Gastroesophageal sphincter (tissue), 4 donors: ENCODE results near the gene OR12D2. TPM values are rescaled to one million over a fixed set of nuclear protein-coding genes. Genes with fewer than 3 reads are reported as not detected.
"Not testable (repeated sequence)": the region's sequence is repeated elsewhere in the genome, so short reads cannot be mapped to it uniquely, and the experiment has no call there.

ENCODE experiments used
- ATAC-seq: fragments of 150-250 bp; one replicate; pipeline ENCODE4 v1.9.1; 2016; ENCODE audit warnings: mild to moderate bottlenecking, moderate library complexity
- H3K27ac ChIP-seq, 4 donors: fragments of 200-600 bp; sonication (generic) in 3 of 4; 1 replicate in 3 of 4; 2 replicates in 1 of 4; pipeline ENCODE4 v1.5.1; 2016 to 2019
- H3K27me3 ChIP-seq: fragments of 200-600 bp; sonication (generic); one replicate; pipeline ENCODE4 v1.5.1; 2019
- H3K36me3 ChIP-seq, 2 donors: fragments of 200-600 bp; sonication (generic); one replicate each; pipeline ENCODE4 v1.5.1; 2019; ENCODE audit warnings: control low read depth in 1 of 2
- H3K4me1 ChIP-seq, 3 donors: fragments of 200-600 bp; sonication (generic); 1 replicate in 2 of 3; 2 replicates in 1 of 3; pipeline ENCODE4 v1.5.1; 2016 to 2019; ENCODE audit warnings: control low read depth in 2 of 3
- H3K4me3 ChIP-seq, 2 donors: fragments of 200-600 bp; sonication (generic); one replicate each; pipeline ENCODE4 v1.5.1; 2019; ENCODE audit warnings: mild to moderate bottlenecking in 1 of 2, moderate library complexity in 1 of 2
- H3K9me3 ChIP-seq, 3 donors: fragments of 200-600 bp; sonication (generic); one replicate each; pipeline ENCODE4 v1.5.1; 2017 to 2019; ENCODE audit warnings: control low read depth in 2 of 3
- CTCF ChIP-seq, 4 experiments: fragments of 200-600 bp in 2 of 4; fragments of 450-650 bp in 2 of 4; sonication (generic) in 1 of 4; IDR thresholded peaks; one replicate each; pipeline ENCODE4 v1.5.1; 2017 to 2019; ENCODE audit warnings: antibody characterized with exemption in 4 of 4, mild to moderate bottlenecking in 2 of 4, moderate library complexity in 2 of 4
- EP300 ChIP-seq: sonication (generic); formaldehyde crosslinking; IDR thresholded peaks from one replicate; pipeline ENCODE4 v1.6.1; 2017; ENCODE audit warnings: antibody characterized with exemption, mild to moderate bottlenecking
- POLR2A ChIP-seq, 2 donors: fragments of 450-650 bp; IDR thresholded peaks; one replicate each; pipeline ENCODE4 v1.6.1; 2017; ENCODE audit warnings: antibody characterized with exemption in 2 of 2, mild to moderate bottlenecking in 2 of 2, moderate library complexity in 1 of 2
- POLR2AphosphoS5 ChIP-seq: sonication (generic); formaldehyde crosslinking; IDR thresholded peaks from one replicate; pipeline ENCODE4 v1.6.1; 2017; ENCODE audit warnings: antibody characterized with exemption
- WGBS, 2 donors: methylation state at CpG; one replicate each; pipeline ENCODE4 v1.1.5; 2018; ENCODE audit warnings: low coverage in 1 of 2; 5-methylcytosine and 5-hydroxymethylcytosine counted together
- total RNA-seq, 4 donors: library from RNA; depleted of rRNA; stranded (reverse); fragments of >200 nt; gene quantifications; one replicate each; pipeline ENCODE4 v1.1.0, GENCODE V29; 2016

OR12D2 gene
- total RNA-seq, 4 donors from 2014 or later, result not detected

- Histone ChIP-seq H3K36me3 (no peaks in the 10 kb centered on the region), H3K4me3 (no peak overlapping the region), H3K9me3 (peaks cover 0 to 7% (median 0%) of the 10 kb centered on the region in 3 donors), H3K4me1 (no peaks in the 10 kb centered on the region), H3K27me3 (no peaks in the 10 kb centered on the region), H3K27ac (no peak overlapping the region)
- no peak for ATAC-seq
- 65 to 67% methylated on average over 3 of the region's 3 CpGs for WGBS, 2 donors
- TF ChIP-seq EP300 (no peak), POLR2AphosphoS5 (no peak), CTCF (IDR thresholded peaks at IDR 0.05) (no peak), POLR2A (IDR thresholded peaks at IDR 0.05) (no peak)
These were observed 24.1 kb downstream of the OR12D2 start for GRCh38 chr6:29419516-29419915.

- H3K9me3 ChIP-seq, result peaks cover 0 to 7% (median 0%) of the 10 kb centered on the region in 3 donors
- H3K27ac ChIP-seq, result no peak overlapping the region
- ATAC-seq, result no peak
- 76 to 89% methylated on average over 2 of the region's 2 CpGs for WGBS, 2 donors
- TF ChIP-seq POLR2A (IDR thresholded peaks at IDR 0.05) (no peak), CTCF (IDR thresholded peaks at IDR 0.05) (no peak), EP300 (no peak), POLR2AphosphoS5 (no peak)
- H3K36me3 ChIP-seq, result no peaks in the 10 kb centered on the region
- H3K4me3 ChIP-seq, result no peak overlapping the region
- H3K4me1 ChIP-seq, result no peaks in the 10 kb centered on the region
- peaks cover 4% of the 10 kb centered on the region for H3K27me3 ChIP-seq
These were observed 28.7 kb downstream of the OR12D2 start for GRCh38 chr6:29424168-29424567.

GRCh38 chr6:29424575-29424974 lies 29.1 kb downstream of the OR12D2 start:
- no peak for ATAC-seq
- WGBS, 2 donors, result 42 to 51% methylated on average over 2 of the region's 2 CpGs
- no peaks in the 10 kb centered on the region for H3K36me3 ChIP-seq
- no peak overlapping the region for H3K4me3 ChIP-seq
- peaks cover 0 to 7% (median 0%) of the 10 kb centered on the region in 3 donors for H3K9me3 ChIP-seq
- H3K27ac ChIP-seq, result no peak overlapping the region
- TF ChIP-seq CTCF (IDR thresholded peaks at IDR 0.05), result no peak
- TF ChIP-seq POLR2A (IDR thresholded peaks at IDR 0.05), result no peak
- TF ChIP-seq POLR2AphosphoS5, result no peak
- TF ChIP-seq EP300, result no peak
- peaks cover 4% of the 10 kb centered on the region for H3K27me3 ChIP-seq
- no peaks in the 10 kb centered on the region for H3K4me1 ChIP-seq

- no peaks in the 10 kb centered on the region for H3K36me3 ChIP-seq
- WGBS, 2 donors, result 39 to 57% methylated on average over 1 of the region's 1 CpG
- no peak overlapping the region for H3K27ac ChIP-seq
- H3K27me3 ChIP-seq, result peaks cover 4% of the 10 kb centered on the region
- TF ChIP-seq CTCF (IDR thresholded peaks at IDR 0.05) (no peak), POLR2A (IDR thresholded peaks at IDR 0.05) (no peak), EP300 (no peak), POLR2AphosphoS5 (no peak)
- H3K4me3 ChIP-seq, result no peak overlapping the region
- no peak for ATAC-seq
- peaks cover 0 to 7% (median 0%) of the 10 kb centered on the region in 3 donors for H3K9me3 ChIP-seq
- no peaks in the 10 kb centered on the region for H3K4me1 ChIP-seq
These were observed 29.6 kb downstream of the OR12D2 start for GRCh38 chr6:29425075-29425474.

DNA sequence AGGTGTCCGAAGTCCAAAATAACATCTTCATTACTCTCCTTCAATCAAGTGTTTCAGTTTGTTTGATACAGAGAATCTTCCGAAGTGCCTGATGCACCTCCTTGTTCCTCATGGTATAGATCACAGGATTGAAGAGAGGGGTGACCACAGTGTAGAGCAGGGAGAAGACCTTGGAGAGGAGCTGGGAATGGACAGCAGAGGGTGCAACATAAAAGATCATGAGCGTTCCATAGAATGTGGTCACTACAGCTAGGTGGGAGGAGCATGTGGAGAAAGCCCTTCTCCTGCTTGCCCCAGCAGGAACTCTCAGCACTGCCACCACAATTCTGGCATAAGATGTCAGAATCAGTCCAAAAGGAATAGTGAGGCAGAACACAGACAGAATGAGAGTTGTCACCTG lies 31.2 kb downstream of the OR12D2 start:
- no peak overlapping the region for H3K27ac ChIP-seq
- TF ChIP-seq CTCF (IDR thresholded peaks at IDR 0.05) (no peak), EP300 (no peak), POLR2A (IDR thresholded peaks at IDR 0.05) (no peak), POLR2AphosphoS5 (no peak)
- no peaks in the 10 kb centered on the region for H3K9me3 ChIP-seq
- 72 to 92% methylated on average over 3 of the region's 3 CpGs for WGBS, 2 donors
- ATAC-seq, result no peak
- no peak overlapping the region for H3K4me3 ChIP-seq
- H3K36me3 ChIP-seq, result no peaks in the 10 kb centered on the region
- no peaks in the 10 kb centered on the region for H3K4me1 ChIP-seq
- H3K27me3 ChIP-seq, result peaks cover 4% of the 10 kb centered on the region

DNA sequence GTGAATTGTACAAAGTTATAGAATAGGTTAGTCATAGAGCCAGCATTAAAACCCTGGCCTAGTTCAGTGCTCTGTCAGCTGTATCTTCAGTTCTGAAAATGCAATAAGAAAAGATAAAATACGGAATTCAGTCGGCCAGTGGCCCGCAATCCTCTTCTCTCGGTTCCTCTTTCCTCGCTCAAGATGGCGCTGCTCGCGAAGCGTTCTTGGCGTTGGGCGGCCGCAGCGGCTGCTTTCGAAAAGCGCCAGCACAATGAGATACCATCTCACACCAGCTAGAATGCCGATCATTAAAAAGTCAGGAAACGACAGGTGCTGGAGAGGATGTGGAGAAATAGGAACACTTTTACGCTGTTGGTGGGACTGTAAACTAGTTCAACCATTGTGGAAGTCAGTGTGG lies 41.3 kb downstream of the OR12D2 start:
- 60 to 75% methylated on average over 2 to 16 of the region's 18 CpGs for WGBS, 2 donors

More for the DNA sequence above, 41.3 kb downstream of the OR12D2 start:
- not testable (repeated sequence) for H3K27ac ChIP-seq, H3K27me3 ChIP-seq, H3K4me3 ChIP-seq, H3K9me3 ChIP-seq, H3K36me3 ChIP-seq, H3K4me1 ChIP-seq, ATAC-seq
